Natural killer cell treated with Interleukin-12 subunit alpha and Interleukin-12 subunit beta and Interleukin-15 and Interleukin-18, amount 100 ng/mL, for 72 hours (primary cell): ENCODE data around the gene ZXDC. TPM values are rescaled to one million over a fixed set of nuclear protein-coding genes. Genes with fewer than 3 reads are reported as not detected.

Experiments
- ATAC-seq, 2 donors: fragments of 150-1000 bp; cut with Tn5 transposase in 1 of 2; sonication (Bioruptor Pico), chemical (Tn5 transposase) in 1 of 2; 2 replicates each; pipeline ENCODE4 v1.10.0; 2021
- DNase-seq: peaks from one replicate; pipeline ENCODE4 v3.0.0; 2022; ENCODE audit warnings: low spot score
- H3K27ac Mint-ChIP-seq, 2 donors: 1 replicate in 1 of 2; 2 replicates in 1 of 2; pipeline ENCODE4 v1.8.0; 2022; ENCODE audit warnings: mixed read lengths in 2 of 2, mild to moderate bottlenecking in 1 of 2, moderate library complexity in 1 of 2
- H3K27me3 Mint-ChIP-seq, 2 donors: 1 replicate in 1 of 2; 2 replicates in 1 of 2; pipeline ENCODE4 v1.8.0; 2022; ENCODE audit warnings: mixed read lengths in 2 of 2
- H3K36me3 Mint-ChIP-seq: one replicate; pipeline ENCODE4 v1.8.0; 2022; ENCODE audit warnings: mixed read lengths
- H3K4me1 Mint-ChIP-seq, 2 donors: 1 replicate in 1 of 2; 2 replicates in 1 of 2; pipeline ENCODE4 v1.8.0; 2022; ENCODE audit warnings: low read depth in 2 of 2, mixed read lengths in 2 of 2, mild to moderate bottlenecking in 1 of 2
- H3K4me3 Mint-ChIP-seq: one replicate; pipeline ENCODE4 v1.8.0; 2022; ENCODE audit warnings: mixed read lengths
- H3K9me3 Mint-ChIP-seq: 2 replicates; pipeline ENCODE4 v1.8.0; 2022; ENCODE audit warnings: mixed read lengths
- total RNA-seq, 2 donors: library from RNA; stranded (reverse); gene quantifications; one replicate each; pipeline ENCODE4 v1.2.3, GENCODE V29; 2022

ZXDC gene
- total RNA-seq, 2 donors from 2014 or later, result 34.3 to 49.2 TPM

GRCh38 chr3:126452213-126452612 lies 23.5 kb downstream of the ZXDC start:
- ATAC-seq (no peak), DNase-seq (no peak)
- no peaks in the 10 kb centered on the region for H3K27me3 Mint-ChIP-seq
- peaks cover 0 to 20% of the 10 kb centered on the region in 2 donors for H3K4me1 Mint-ChIP-seq
- H3K27ac Mint-ChIP-seq, result no peak overlapping the region
- H3K4me3 Mint-ChIP-seq, result no peak overlapping the region
- peaks cover 18% of the 10 kb centered on the region for H3K36me3 Mint-ChIP-seq
- H3K9me3 Mint-ChIP-seq, result no peaks in the 10 kb centered on the region

GRCh38 chr3:126451511-126451910 lies 24.2 kb downstream of the ZXDC start:
- no peaks in the 10 kb centered on the region for H3K27me3 Mint-ChIP-seq
- no peak overlapping the region for H3K27ac Mint-ChIP-seq
- peaks cover 18% of the 10 kb centered on the region for H3K36me3 Mint-ChIP-seq
- peaks cover 0 to 15% of the 10 kb centered on the region in 2 donors for H3K4me1 Mint-ChIP-seq
- no peaks in the 10 kb centered on the region for H3K9me3 Mint-ChIP-seq
- DNase-seq (no peak), ATAC-seq (no peak)
- H3K4me3 Mint-ChIP-seq, result no peak overlapping the region

GRCh38 chr3:126450744-126451143 lies 24.9 kb downstream of the ZXDC start:
- no peak overlapping the region for H3K4me3 Mint-ChIP-seq
- H3K27me3 Mint-ChIP-seq, result no peaks in the 10 kb centered on the region
- no peaks in the 10 kb centered on the region for H3K9me3 Mint-ChIP-seq
- H3K4me1 Mint-ChIP-seq, result peaks cover 0 to 14% of the 10 kb centered on the region in 2 donors
- DNase-seq, result no peak
- H3K27ac Mint-ChIP-seq, result peak overlapping the region in 1 of 2 donors; percentile 43
- H3K36me3 Mint-ChIP-seq, result peaks cover 18% of the 10 kb centered on the region
- peak in 1 of 2 donors; percentile 17 for ATAC-seq

- Mint-ChIP-seq H3K27me3 (no peaks in the 10 kb centered on the region), H3K36me3 (peaks cover 18% of the 10 kb centered on the region), H3K4me1 (peaks cover 0 to 12% of the 10 kb centered on the region in 2 donors), H3K4me3 (no peak overlapping the region), H3K9me3 (no peaks in the 10 kb centered on the region), H3K27ac (no peak overlapping the region)
- DNase-seq, result no peak
- ATAC-seq, result no peak
Measured at GRCh38 chr3:126450219-126450618, 25.5 kb downstream of the ZXDC start.

- Mint-ChIP-seq H3K27ac (no peak overlapping the region), H3K36me3 (peaks cover 17% of the 10 kb centered on the region), H3K4me3 (no peak overlapping the region)
Measured at GRCh38 chr3:126449621-126450051, 26.1 kb downstream of the ZXDC start.

GRCh38 chr3:126448893-126449180 lies 26.9 kb downstream of the ZXDC start:
- no peak for DNase-seq
- Mint-ChIP-seq H3K27me3 (no peaks in the 10 kb centered on the region), H3K36me3 (peaks cover 13% of the 10 kb centered on the region), H3K9me3 (no peaks in the 10 kb centered on the region), H3K4me3 (no peak overlapping the region), H3K27ac (no peak overlapping the region), H3K4me1 (peaks cover 0 to 8% of the 10 kb centered on the region in 2 donors)
- no peak for ATAC-seq

More at GRCh38 chr3:126449621-126450051, 26.1 kb downstream of the ZXDC start:
- no peaks in the 10 kb centered on the region for H3K9me3 Mint-ChIP-seq
- H3K4me1 Mint-ChIP-seq, result peaks cover 0 to 11% of the 10 kb centered on the region in 2 donors
- no peaks in the 10 kb centered on the region for H3K27me3 Mint-ChIP-seq
- DNase-seq (no peak), ATAC-seq (no peak)

GRCh38 chr3:126448136-126448892 lies 27.4 kb downstream of the ZXDC start:
- H3K27ac Mint-ChIP-seq, result no peak overlapping the region
- H3K4me3 Mint-ChIP-seq, result no peak overlapping the region
- peaks cover 13% of the 10 kb centered on the region for H3K36me3 Mint-ChIP-seq
- no peaks in the 10 kb centered on the region for H3K27me3 Mint-ChIP-seq
- H3K4me1 Mint-ChIP-seq, result peaks cover 0 to 8% of the 10 kb centered on the region in 2 donors
- DNase-seq (no peak), ATAC-seq (no peak)
- no peaks in the 10 kb centered on the region for H3K9me3 Mint-ChIP-seq

GRCh38 chr3:126447456-126448106 lies 28.1 kb downstream of the ZXDC start:
- Mint-ChIP-seq H3K27me3 (no peaks in the 10 kb centered on the region), H3K9me3 (no peaks in the 10 kb centered on the region), H3K27ac (no peak overlapping the region), H3K4me3 (no peak overlapping the region), H3K36me3 (peaks cover 13% of the 10 kb centered on the region), H3K4me1 (peaks cover 0 to 8% of the 10 kb centered on the region in 2 donors)
- ATAC-seq, result no peak
- DNase-seq, result no peak

GRCh38 chr3:126446791-126447190 lies 28.9 kb downstream of the ZXDC start:
- no peak for ATAC-seq
- Mint-ChIP-seq H3K9me3 (no peaks in the 10 kb centered on the region), H3K27ac (no peak overlapping the region), H3K36me3 (peaks cover 8% of the 10 kb centered on the region), H3K4me1 (peaks cover 0 to 8% of the 10 kb centered on the region in 2 donors), H3K4me3 (no peak overlapping the region), H3K27me3 (no peaks in the 10 kb centered on the region)
- DNase-seq, result no peak

- H3K9me3 Mint-ChIP-seq, result no peaks in the 10 kb centered on the region
- H3K4me1 Mint-ChIP-seq, result peaks cover 0 to 4% of the 10 kb centered on the region in 2 donors
- H3K27me3 Mint-ChIP-seq, result no peaks in the 10 kb centered on the region
- ATAC-seq (peak in 1 of 2 donors; percentile 34), DNase-seq (no peak)
- no peak overlapping the region for H3K27ac Mint-ChIP-seq
- no peak overlapping the region for H3K4me3 Mint-ChIP-seq
- peaks cover 4% of the 10 kb centered on the region for H3K36me3 Mint-ChIP-seq
Measured at GRCh38 chr3:126446301-126446700, 29.4 kb downstream of the ZXDC start.

- H3K4me3 Mint-ChIP-seq, result no peak overlapping the region
- no peaks in the 10 kb centered on the region for H3K9me3 Mint-ChIP-seq
- H3K27me3 Mint-ChIP-seq, result no peaks in the 10 kb centered on the region
- DNase-seq, result no peak
- H3K27ac Mint-ChIP-seq, result no peak overlapping the region
- no peaks in the 10 kb centered on the region for H3K36me3 Mint-ChIP-seq
- no peaks in the 10 kb centered on the region for H3K4me1 Mint-ChIP-seq
- ATAC-seq, result no peak
Measured at GRCh38 chr3:126445506-126445905, 30.2 kb downstream of the ZXDC start.

- Mint-ChIP-seq H3K27me3 (no peaks in the 10 kb centered on the region), H3K4me1 (no peaks in the 10 kb centered on the region), H3K9me3 (no peaks in the 10 kb centered on the region), H3K36me3 (no peaks in the 10 kb centered on the region), H3K4me3 (no peak overlapping the region), H3K27ac (no peak overlapping the region)
- no peak for DNase-seq
- ATAC-seq, result no peak
Measured at GRCh38 chr3:126442856-126443242, 32.8 kb downstream of the ZXDC start.

- DNase-seq (no peak), ATAC-seq (no peak)
- Mint-ChIP-seq H3K27ac (no peak overlapping the region), H3K4me3 (no peak overlapping the region), H3K36me3 (peaks cover 5% of the 10 kb centered on the region), H3K9me3 (no peaks in the 10 kb centered on the region), H3K27me3 (no peaks in the 10 kb centered on the region), H3K4me1 (no peaks in the 10 kb centered on the region)
Measured at GRCh38 chr3:126442094-126442855, 33.4 kb downstream of the ZXDC start.
